Femur (tissue), 1 donor: Measurements from ENCODE around the gene NKAIN4.

Experiments used
- DNase-seq: peaks from one replicate; pipeline ENCODE4 v3.0.0-alpha.2; 2017

The NKAIN4 gene

GRCh38 chr20:63287697-63288580 lies 33.7 kb upstream of the NKAIN4 start:
- peak; percentile 37 for DNase-seq

- DNase-seq = peak; percentile 26
Observed at GRCh38 chr20:63286781-63287696, 32.8 kb upstream of the NKAIN4 start.

- peak; percentile 21 for DNase-seq
Observed at GRCh38 chr20:63285636-63286615, 31.7 kb upstream of the NKAIN4 start.

GRCh38 chr20:63284981-63285524 lies 30.8 kb upstream of the NKAIN4 start:
- DNase-seq = peak; percentile 17

GRCh38 chr20:63284544-63284949 lies 30.3 kb upstream of the NKAIN4 start:
- peak; percentile 22 for DNase-seq

- no peak for DNase-seq
Observed at GRCh38 chr20:63284083-63284440, 29.8 kb upstream of the NKAIN4 start.

GRCh38 chr20:63283397-63284082 lies 29.3 kb upstream of the NKAIN4 start:
- DNase-seq = no peak

GRCh38 chr20:63282946-63283345 lies 28.7 kb upstream of the NKAIN4 start:
- DNase-seq = no peak

- peak; percentile 36 for DNase-seq
Observed at GRCh38 chr20:63281742-63282665, 27.7 kb upstream of the NKAIN4 start.

- DNase-seq = peak; percentile 16
Observed at GRCh38 chr20:63280929-63281545, 26.8 kb upstream of the NKAIN4 start.

GRCh38 chr20:63280371-63280770 lies 26.1 kb upstream of the NKAIN4 start:
- DNase-seq = no peak

- no peak for DNase-seq
Observed at GRCh38 chr20:63279931-63280330, 25.7 kb upstream of the NKAIN4 start.

GRCh38 chr20:63278661-63279060 lies 24.4 kb upstream of the NKAIN4 start:
- DNase-seq = no peak

GRCh38 chr20:63277466-63278272 lies 23.4 kb upstream of the NKAIN4 start:
- DNase-seq = no peak

- no peak for DNase-seq
Observed at GRCh38 chr20:63276956-63277355, 22.7 kb upstream of the NKAIN4 start.

GRCh38 chr20:63275825-63276224 lies 21.6 kb upstream of the NKAIN4 start:
- no peak for DNase-seq

- no peak for DNase-seq
Observed at GRCh38 chr20:63274381-63275228, 20.3 kb upstream of the NKAIN4 start.
